GM08714 (cell line): ENCODE measurements around the gene WNK4.

Source experiments
- H3K4me3 ChIP-seq: fragments of 200-500 bp; sonication (Bioruptor generic); 2 replicates; pipeline ENCODE4 v1.5.1; 2014; ENCODE audit warnings: mild to moderate bottlenecking, low read length, inconsistent platforms
- ZNF274 ChIP-seq: IDR thresholded peaks from 2 replicates; pipeline ENCODE4 v1.6.1; 2012; ENCODE audit warnings: mild to moderate bottlenecking, low read depth, low read length

The WNK4 gene

GRCh38 chr17:42780851-42781638, 635 bp downstream of the WNK4 start:
- no peak for TF ChIP-seq ZNF274
- H3K4me3 ChIP-seq: no peak overlapping the region

DNA sequence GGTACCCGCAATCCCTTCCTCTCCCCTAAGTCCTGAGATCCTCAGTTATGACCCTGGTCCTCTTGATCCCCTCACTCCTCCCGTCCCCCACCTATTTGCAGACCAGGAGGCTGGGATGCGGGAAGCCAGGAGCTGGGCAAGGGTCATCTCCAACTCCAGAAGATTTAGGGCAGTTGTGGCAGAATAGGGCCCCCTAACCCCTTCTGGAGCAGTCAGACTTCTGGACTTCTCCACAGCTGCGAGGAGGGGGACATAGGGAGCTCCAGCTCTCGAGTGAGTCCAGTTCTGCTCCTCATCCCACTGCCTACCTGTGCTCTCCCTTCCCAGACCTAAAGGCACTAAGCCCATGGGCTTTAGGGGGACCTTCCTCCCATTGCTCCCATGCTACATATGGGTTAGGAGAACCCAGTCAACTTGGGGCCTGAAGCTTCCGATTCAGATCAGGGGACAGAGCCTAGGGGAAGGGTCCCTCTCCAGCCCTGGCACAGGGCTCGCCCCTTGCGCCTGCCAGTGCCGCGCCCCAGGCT, 1.3 kb downstream of the WNK4 start:
- TF ChIP-seq ZNF274: no peak
- H3K4me3 ChIP-seq: no peak overlapping the region

DNA sequence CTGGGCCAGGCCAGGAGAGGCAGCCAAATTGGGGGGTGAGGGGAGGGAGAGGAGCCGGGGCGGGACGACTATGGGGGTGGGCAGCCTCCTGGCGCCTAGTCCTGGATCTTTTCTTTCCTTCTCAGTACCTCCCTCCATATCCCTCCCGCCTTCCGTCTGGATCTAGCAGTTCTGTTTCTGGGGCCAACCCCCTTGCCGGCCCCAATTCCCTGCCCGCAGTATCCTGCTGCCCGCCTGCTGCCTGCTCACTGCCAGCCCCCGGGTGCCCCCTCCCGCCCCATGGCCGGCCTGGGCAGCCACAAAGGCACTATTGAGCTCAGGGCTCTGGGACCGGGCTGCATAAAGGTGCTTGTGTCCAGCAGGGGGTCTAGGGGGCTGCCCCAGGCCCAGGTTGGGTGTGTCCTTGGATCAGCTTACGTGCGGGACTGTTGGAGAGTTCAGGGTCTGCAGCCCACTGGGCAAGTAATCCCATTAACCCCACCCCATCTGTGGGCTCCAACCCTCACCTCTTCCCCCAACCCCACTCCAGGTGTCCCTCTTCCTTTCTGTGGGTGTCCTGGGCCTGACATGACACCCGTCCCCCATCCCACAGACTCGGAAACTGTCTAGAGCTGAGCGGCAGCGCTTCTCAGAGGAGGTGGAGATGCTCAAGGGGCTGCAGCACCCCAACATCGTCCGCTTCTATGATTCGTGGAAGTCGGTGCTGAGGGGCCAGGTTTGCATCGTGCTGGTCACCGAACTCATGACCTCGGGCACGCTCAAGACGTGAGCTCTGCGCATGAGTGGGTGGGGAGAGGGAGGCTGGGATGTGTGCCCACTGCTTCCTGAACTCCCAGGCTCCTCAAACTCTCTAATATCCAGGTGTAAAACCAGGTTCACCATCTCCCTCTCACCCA, 2.0 kb downstream of the WNK4 start:
- H3K4me3 ChIP-seq: no peak overlapping the region
- TF ChIP-seq ZNF274: no peak

- no peak overlapping the region for H3K4me3 ChIP-seq
- TF ChIP-seq ZNF274: no peak
Measured at GRCh38 chr17:42783062-42783790, 2.8 kb downstream of the WNK4 start.

- TF ChIP-seq ZNF274: no peak
- H3K4me3 ChIP-seq: no peak overlapping the region
Measured at GRCh38 chr17:42783791-42784138, 3.4 kb downstream of the WNK4 start.

DNA sequence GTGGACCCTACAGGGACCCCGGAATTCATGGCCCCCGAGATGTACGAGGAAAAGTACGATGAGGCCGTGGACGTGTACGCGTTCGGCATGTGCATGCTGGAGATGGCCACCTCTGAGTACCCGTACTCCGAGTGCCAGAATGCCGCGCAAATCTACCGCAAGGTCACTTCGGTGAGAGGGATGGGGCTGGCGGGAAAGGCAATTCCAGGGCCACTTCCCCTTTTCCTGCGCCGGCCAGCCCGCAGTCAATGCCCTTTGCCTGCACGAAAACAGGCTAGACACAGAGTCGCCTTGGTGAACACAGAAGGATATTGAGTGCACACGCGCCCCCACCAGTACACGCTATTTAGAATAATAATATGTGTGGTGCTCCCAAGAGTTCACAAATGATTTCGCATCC, 4.0 kb downstream of the WNK4 start:
- no peak for TF ChIP-seq ZNF274

GRCh38 chr17:42784811-42785592, 4.6 kb downstream of the WNK4 start:
- TF ChIP-seq ZNF274: no peak
- H3K4me3 ChIP-seq: no peak overlapping the region

More for the DNA sequence above, 4.0 kb downstream of the WNK4 start:
- no peak overlapping the region for H3K4me3 ChIP-seq

- no peak for TF ChIP-seq ZNF274
- no peak overlapping the region for H3K4me3 ChIP-seq
Measured at GRCh38 chr17:42787266-42787665, 6.9 kb downstream of the WNK4 start.

- TF ChIP-seq ZNF274: no peak
Measured at GRCh38 chr17:42791948-42792347, 11.5 kb downstream of the WNK4 start.

GRCh38 chr17:42792545-42792944, 12.1 kb downstream of the WNK4 start:
- TF ChIP-seq ZNF274: no peak
- no peak overlapping the region for H3K4me3 ChIP-seq

More at GRCh38 chr17:42791948-42792347, 11.5 kb downstream of the WNK4 start:
- no peak overlapping the region for H3K4me3 ChIP-seq

DNA sequence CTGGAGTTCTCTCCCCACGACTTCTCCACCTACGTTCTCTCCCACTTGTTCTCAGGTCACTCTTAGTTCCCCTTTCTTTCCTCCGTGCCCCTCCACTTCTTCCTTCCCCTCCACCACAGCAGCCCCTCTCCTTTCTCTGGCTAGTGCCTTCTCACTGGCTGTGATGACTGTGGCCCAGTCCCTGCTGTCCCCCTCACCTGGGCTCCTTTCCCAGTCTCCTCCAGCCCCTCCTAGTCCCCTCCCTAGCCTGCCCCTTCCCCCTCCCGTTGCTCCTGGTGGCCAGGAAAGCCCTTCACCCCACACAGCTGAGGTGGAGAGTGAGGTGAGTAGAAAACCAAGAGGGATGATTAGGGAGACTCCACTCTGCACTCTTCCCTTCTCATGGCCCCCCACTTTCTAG, 14.7 kb downstream of the WNK4 start:
- no peak for TF ChIP-seq ZNF274
- H3K4me3 ChIP-seq: no peak overlapping the region

DNA sequence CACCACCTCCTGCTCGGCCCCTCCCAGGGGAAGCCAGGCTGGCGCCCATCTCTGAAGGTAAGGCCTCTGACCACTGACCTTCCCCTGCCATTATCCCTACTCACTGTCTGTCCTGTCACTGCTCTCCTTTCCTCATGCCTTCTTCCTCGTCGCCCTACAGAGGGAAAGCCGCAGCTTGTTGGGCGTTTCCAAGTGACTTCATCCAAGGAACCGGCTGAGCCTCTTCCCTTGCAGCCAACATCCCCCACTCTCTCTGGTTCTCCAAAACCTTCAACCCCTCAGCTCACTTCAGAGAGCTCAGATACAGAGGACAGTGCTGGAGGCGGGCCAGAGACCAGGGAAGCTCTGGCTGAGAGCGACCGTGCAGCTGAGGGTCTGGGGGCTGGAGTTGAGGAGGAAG, 15.1 kb downstream of the WNK4 start:
- no peak for TF ChIP-seq ZNF274
- H3K4me3 ChIP-seq: no peak overlapping the region

- no peak for TF ChIP-seq ZNF274
- H3K4me3 ChIP-seq: no peak overlapping the region
Measured at GRCh38 chr17:42796066-42796758, 15.8 kb downstream of the WNK4 start.
